ENCODE measurements around the gene LARGE2.

LARGE2 gene

DNA sequence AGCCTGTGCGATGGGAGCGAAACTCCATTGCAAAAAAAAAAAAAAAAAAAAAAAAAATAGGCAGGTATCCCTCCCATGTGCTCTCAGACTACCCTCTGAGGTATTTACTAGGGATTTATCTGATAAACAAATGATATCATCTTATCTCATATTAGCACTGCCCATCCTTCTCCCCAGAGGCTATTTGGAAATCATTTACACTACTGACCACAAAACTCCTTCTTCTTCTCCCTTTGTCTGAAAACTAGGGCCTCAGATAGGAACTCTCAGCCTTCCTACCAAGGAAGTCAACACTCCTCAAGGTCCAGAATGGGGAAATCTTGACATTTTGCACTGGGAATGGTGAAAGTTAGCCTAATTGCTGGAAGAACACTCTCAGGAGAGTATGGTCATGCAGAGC is 46.4 kb downstream of the LARGE2 start:
- no peak for DNase-seq

GRCh38 chr11:45973601-45974000 is 51.1 kb downstream of the LARGE2 start:
- no peak for DNase-seq

GRCh38 chr11:45974806-45975205 is 52.4 kb downstream of the LARGE2 start:
- DNase-seq, result no peak
